Calu3 (cell line): ENCODE measurements around the gene HLCS. TPM values are rescaled to one million over a fixed set of nuclear protein-coding genes. Genes with fewer than 3 reads are reported as not detected.

ENCODE experiments used
- BruUV-seq: library from RNA; stranded (reverse); fragments of 400-500 nt; replicated peaks from 2 replicates; lab custom pipeline; 2021; lab: Mats Ljungman, UMichigan
- CTCF ChIA-PET: fragments of 300-600 bp; sonication (Branson Sonifier 250); formaldehyde crosslinking; loops from one replicate; lab custom pipeline; 2022; ENCODE audit warnings: antibody characterized with exemption; lab: Charles Lee
- DNase-seq: peaks from one replicate; pipeline ENCODE4 v3.0.0; 2022
- H3K27ac Mint-ChIP-seq: one replicate; pipeline ENCODE4 v1.8.0; 2022; ENCODE audit warnings: mixed read lengths; ENCODE audit not compliant: unreplicated experiment
- H3K27me3 Mint-ChIP-seq: one replicate; pipeline ENCODE4 v1.8.0; 2022; ENCODE audit warnings: mixed read lengths; ENCODE audit not compliant: unreplicated experiment
- H3K36me3 Mint-ChIP-seq: one replicate; pipeline ENCODE4 v1.8.0; 2022; ENCODE audit warnings: mild to moderate bottlenecking, moderate library complexity, mixed read lengths; ENCODE audit not compliant: insufficient read depth, unreplicated experiment
- H3K4me1 Mint-ChIP-seq: one replicate; pipeline ENCODE4 v1.8.0; 2022; ENCODE audit warnings: mild to moderate bottlenecking, low read depth, mixed read lengths; ENCODE audit not compliant: unreplicated experiment
- H3K4me3 Mint-ChIP-seq: one replicate; pipeline ENCODE4 v1.8.0; 2022; ENCODE audit warnings: mild to moderate bottlenecking, low read depth, moderate library complexity, mixed read lengths; ENCODE audit not compliant: unreplicated experiment
- H3K9me3 Mint-ChIP-seq: one replicate; pipeline ENCODE4 v1.8.0; 2022; ENCODE audit warnings: low read depth, mixed read lengths; ENCODE audit not compliant: unreplicated experiment
- intact Hi-C: fragments of 100-400 bp; cut with micrococcal nuclease; formaldehyde crosslinking; loops from one replicate; pipeline ENCODE4 v1.10.0; 2022; ENCODE audit not compliant: unreplicated experiment
- total RNA-seq: library from RNA; stranded (reverse); gene quantifications from 2 replicates; pipeline ENCODE4 v1.2.3, GENCODE V29; 2022
- TF ChIP-seq, protein P1 (sequence below): fragments of 200-600 bp; IDR thresholded peaks from one replicate; pipeline ENCODE4 v1.8.0; 2022; ENCODE audit warnings: antibody characterized with exemption; ENCODE audit not compliant: unreplicated experiment

Gene HLCS
- total RNA-seq, 1 experiment from 2014 or later = 18.4 TPM

DNA sequence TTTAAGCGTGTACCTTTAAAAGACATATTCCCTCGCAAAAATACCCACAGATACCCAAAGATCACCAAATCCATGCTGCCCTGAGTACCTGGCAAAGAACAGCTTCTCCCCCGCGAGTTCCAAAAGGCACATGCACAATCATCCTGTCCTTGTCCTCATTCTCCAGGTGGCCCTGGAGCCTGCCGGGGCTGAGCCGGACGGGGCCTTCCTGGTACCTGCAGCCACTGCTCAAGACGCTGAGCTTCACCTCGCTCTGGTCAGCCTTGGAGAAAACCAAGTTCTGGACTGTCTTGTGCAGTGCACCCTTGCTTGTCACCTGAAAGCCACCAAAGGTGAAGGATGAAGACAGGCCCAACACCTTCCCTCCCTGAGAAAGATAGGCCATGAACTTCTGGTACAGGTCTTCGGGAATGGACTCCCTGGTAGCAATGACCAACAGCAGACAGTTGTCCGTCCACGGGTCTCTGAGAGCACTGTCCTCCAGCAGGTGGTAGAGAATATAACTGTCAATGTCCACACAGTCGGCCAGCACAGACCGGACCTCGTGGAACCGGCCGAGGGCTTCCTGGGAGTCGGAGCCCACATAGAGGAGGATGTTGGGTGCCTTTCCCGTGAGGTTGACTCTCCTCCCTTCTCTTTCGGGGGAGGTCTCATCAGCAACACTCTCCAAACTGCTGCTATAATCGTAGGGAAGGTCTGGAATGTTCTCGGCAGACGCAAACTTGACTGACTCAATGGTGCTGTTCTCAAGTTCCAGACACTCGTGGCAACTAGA, 29.9 kb downstream of the HLCS start:
- no peaks in the 10 kb centered on the region for H3K9me3 Mint-ChIP-seq
- H3K36me3 Mint-ChIP-seq = peaks cover 4% of the 10 kb centered on the region
- DNase-seq = no peak
- no peak overlapping the region for H3K27ac Mint-ChIP-seq
- intact Hi-C loops = no loop called here
- no TSS peak for BruUV-seq
- H3K27me3 Mint-ChIP-seq = no peaks in the 10 kb centered on the region
- H3K4me1 Mint-ChIP-seq = no peaks in the 10 kb centered on the region
- H3K4me3 Mint-ChIP-seq = no peak overlapping the region
- TF ChIP-seq, protein P1, sequence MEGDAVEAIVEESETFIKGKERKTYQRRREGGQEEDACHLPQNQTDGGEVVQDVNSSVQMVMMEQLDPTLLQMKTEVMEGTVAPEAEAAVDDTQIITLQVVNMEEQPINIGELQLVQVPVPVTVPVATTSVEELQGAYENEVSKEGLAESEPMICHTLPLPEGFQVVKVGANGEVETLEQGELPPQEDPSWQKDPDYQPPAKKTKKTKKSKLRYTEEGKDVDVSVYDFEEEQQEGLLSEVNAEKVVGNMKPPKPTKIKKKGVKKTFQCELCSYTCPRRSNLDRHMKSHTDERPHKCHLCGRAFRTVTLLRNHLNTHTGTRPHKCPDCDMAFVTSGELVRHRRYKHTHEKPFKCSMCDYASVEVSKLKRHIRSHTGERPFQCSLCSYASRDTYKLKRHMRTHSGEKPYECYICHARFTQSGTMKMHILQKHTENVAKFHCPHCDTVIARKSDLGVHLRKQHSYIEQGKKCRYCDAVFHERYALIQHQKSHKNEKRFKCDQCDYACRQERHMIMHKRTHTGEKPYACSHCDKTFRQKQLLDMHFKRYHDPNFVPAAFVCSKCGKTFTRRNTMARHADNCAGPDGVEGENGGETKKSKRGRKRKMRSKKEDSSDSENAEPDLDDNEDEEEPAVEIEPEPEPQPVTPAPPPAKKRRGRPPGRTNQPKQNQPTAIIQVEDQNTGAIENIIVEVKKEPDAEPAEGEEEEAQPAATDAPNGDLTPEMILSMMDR = no peak
- CTCF ChIA-PET = no interaction called here

DNA sequence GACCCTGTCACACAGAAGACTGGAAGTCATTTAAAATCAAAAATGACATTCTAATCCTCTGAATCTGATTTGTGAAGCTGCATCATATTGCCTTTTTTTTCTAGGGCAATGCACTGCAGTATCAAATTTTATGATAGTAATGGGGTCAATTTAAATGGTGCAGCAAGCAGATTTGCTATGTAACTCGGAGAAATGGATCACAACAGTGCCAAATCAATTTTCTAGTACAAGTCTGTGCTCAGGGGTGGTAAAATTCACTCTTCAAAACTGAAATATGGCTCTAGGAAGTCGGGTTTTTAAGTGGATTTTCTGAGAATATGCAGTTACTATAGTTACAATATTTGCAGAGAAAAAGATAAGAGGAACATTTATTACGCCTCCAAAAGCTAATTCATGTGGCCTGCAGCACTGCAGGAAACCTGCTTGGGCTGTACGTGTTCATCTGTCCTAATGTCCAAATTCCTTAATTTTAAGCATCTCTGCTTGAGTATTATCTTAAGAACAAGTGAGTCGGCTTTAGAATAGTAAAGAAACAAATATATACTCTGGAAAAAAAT, 31.5 kb downstream of the HLCS start:
- DNase-seq = no peak
- intact Hi-C loops = no loop called here
- Mint-ChIP-seq H3K36me3 (peaks cover 6% of the 10 kb centered on the region), H3K27ac (no peak overlapping the region), H3K27me3 (no peaks in the 10 kb centered on the region), H3K4me3 (no peak overlapping the region), H3K4me1 (no peaks in the 10 kb centered on the region), H3K9me3 (no peaks in the 10 kb centered on the region)
- CTCF ChIA-PET = no interaction called here
- TF ChIP-seq, protein P1 = no peak
- BruUV-seq = no TSS peak

DNA sequence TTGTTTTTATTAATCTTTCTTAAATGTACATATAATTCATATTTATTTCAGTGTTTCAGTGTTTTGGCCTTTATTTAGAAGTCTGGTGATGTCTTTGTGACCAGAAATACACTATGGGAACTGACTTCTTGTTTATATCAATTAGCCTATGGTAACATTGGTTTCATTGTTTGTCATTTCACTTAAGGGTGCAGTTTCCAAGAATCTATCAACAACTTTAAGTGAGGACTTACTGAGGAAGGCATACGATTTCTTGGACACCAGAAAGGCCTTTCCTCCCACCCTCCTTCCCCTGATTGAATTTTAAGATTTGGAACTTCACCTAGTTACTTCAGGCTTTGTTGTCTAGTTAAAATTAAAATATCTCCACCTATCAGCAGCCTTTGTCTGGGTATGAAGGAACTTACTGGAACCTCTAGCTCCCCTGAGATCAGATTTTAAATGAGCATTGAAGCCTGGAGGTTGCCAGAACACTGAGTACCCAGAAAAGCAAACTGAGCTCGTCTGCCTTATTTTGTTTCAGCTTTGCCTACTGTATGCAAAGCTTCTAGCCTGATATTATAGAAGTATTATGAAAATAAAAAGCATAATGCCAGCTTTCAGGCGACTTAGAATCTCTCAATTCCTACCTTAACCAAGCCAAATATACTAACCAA, 34.2 kb downstream of the HLCS start:
- no peaks in the 10 kb centered on the region for H3K4me1 Mint-ChIP-seq
- intact Hi-C loops = no loop called here
- no peaks in the 10 kb centered on the region for H3K27me3 Mint-ChIP-seq
- no TSS peak for BruUV-seq
- TF ChIP-seq, protein P1 = no peak
- H3K4me3 Mint-ChIP-seq = no peak overlapping the region
- H3K9me3 Mint-ChIP-seq = no peaks in the 10 kb centered on the region
- H3K36me3 Mint-ChIP-seq = peaks cover 8% of the 10 kb centered on the region
- no peak for DNase-seq
- CTCF ChIA-PET = no interaction called here
- H3K27ac Mint-ChIP-seq = no peak overlapping the region

DNA sequence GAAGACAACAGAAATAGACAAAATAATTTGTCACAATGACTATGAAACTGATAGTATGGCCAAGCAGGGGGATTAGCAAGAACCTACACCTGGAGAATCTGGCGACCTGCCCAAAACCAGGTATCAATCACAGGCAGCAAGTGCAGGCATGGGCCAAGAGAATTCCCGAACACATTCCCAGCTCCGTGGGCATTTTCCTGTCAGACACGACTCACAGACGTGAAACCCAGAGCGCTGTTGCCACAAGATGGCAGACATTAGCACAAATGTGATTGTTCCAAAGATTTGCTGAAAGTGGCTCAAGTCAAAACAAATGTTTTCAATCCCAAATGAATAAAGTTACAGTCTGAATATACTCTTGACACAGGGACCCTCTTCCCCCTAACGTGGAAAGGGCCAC, 36.8 kb downstream of the HLCS start:
- BruUV-seq = no TSS peak
- peaks cover 4% of the 10 kb centered on the region for H3K36me3 Mint-ChIP-seq
- CTCF ChIA-PET = no interaction called here
- intact Hi-C loops = loop anchor here (5.0 to 10.0 kb wide), 3 partner anchors 172 to 427 kb away; no protein-coding TSS in a partner anchor
- DNase-seq = no peak
- H3K9me3 Mint-ChIP-seq = no peaks in the 10 kb centered on the region
- H3K27ac Mint-ChIP-seq = no peak overlapping the region
- H3K4me3 Mint-ChIP-seq = no peak overlapping the region
- H3K27me3 Mint-ChIP-seq = no peaks in the 10 kb centered on the region
- TF ChIP-seq, protein P1 = no peak
- H3K4me1 Mint-ChIP-seq = no peaks in the 10 kb centered on the region
